K562 (cell line): ENCODE measurements around the gene PHLDB3. TPM values are rescaled to one million over a fixed set of nuclear protein-coding genes. Genes with fewer than 3 reads are reported as not detected.

Experiments
- GTF2E2 ChIP-seq: fragments of 200-800 bp; sonication (Bioruptor generic); IDR thresholded peaks from 2 replicates; pipeline ENCODE4 v1.6.1; 2016; ENCODE audit warnings: missing genetic modification characterization, missing compliant biosample characterization
- HNRNPL ChIP-seq: fragments of 200-400 bp; formaldehyde crosslinking; IDR thresholded peaks from 2 replicates; pipeline ENCODE4 v1.6.1; 2017; ENCODE audit warnings: low read depth, mild to moderate bottlenecking, low read length
- PKNOX1 ChIP-seq: fragments of 450-650 bp; IDR thresholded peaks from 2 replicates; pipeline ENCODE4 v1.6.1; 2016
- POLR2G ChIP-seq: fragments of 200-400 bp; formaldehyde crosslinking; IDR thresholded peaks from 2 replicates; pipeline ENCODE4 v1.6.1; 2017; ENCODE audit warnings: low read depth, mild to moderate bottlenecking, antibody characterized with exemption, low read length, moderate library complexity
- SAP30 ChIP-seq: fragments of 200-600 bp; sonication (generic); IDR thresholded peaks from 2 replicates; pipeline ENCODE4 v1.6.1; 2012; ENCODE audit warnings: borderline replicate concordance, low read depth, mild to moderate bottlenecking, moderate library complexity, low read length, control low read depth, inconsistent platforms; ENCODE audit not compliant: insufficient read depth, poor library complexity, severe bottlenecking
- SMAD2 ChIP-seq: fragments of 150-350 bp; IDR thresholded peaks from 2 replicates; pipeline ENCODE4 v1.6.1; 2014; ENCODE audit warnings: low read depth, mild to moderate bottlenecking, low read length
- SMAD3 ChIP-seq: fragments of 450-650 bp; formaldehyde crosslinking; conservative IDR thresholded peaks from 2 replicates; pipeline ENCODE4 v1.4.0; 2020; ENCODE audit warnings: mild to moderate bottlenecking
- SREBF2 ChIP-seq: sonication (generic); formaldehyde crosslinking; IDR thresholded peaks from 2 replicates; pipeline ENCODE4 v1.4.0; 2020; ENCODE audit warnings: mild to moderate bottlenecking, missing genetic modification reagents
- SRSF7 ChIP-seq: fragments of 200-400 bp; formaldehyde crosslinking; optimal IDR thresholded peaks from 2 replicates; pipeline ENCODE3; 2017; ENCODE audit warnings: mild to moderate bottlenecking, low read depth, low read length
- TSC22D4 ChIP-seq: fragments of 450-650 bp; IDR thresholded peaks from 2 replicates; pipeline ENCODE4 v1.6.1; 2016; ENCODE audit warnings: missing genetic modification characterization, missing biosample characterization, control low read depth
- polyA plus RNA-seq, 8 experiments: library from polyadenylated mRNA; depleted of rRNA in 4 of 8; stranded (reverse) in 5 of 8; unstranded in 3 of 8; fragments of >200 nt; fragmentation: Nextera tagmentation in 2 of 8; fragmentation: Illumina TruSeq in 1 of 8; extraction: Ambion mirVana in 2 of 8; extraction: Trizol in 1 of 8; gene quantifications; 2 replicates each; pipeline versions ENCODE4 v1.2.1 to v1.2.3, GENCODE V29; 2011 to 2014; ENCODE audit warnings: inconsistent platforms in 1 of 8, missing spikeins in 1 of 8
- total RNA-seq, 7 experiments: library from RNA; depleted of rRNA in 6 of 7; stranded (reverse); fragments of >200 nt in 6 of 7; fragmentation: Illumina TruSeq in 2 of 7; extraction: Trizol in 2 of 7; gene quantifications; 2 replicates each; pipeline versions ENCODE4 v1.2.1 to v1.2.3, GENCODE V29; 2011 to 2021; ENCODE audit warnings: low replicate concordance in 1 of 7
- TF ChIP-seq, protein P1 (sequence below), 2 experiments: fragments of 250-450 bp in 1 of 2; fragments of 450-650 bp in 1 of 2; sonication (Bioruptor Pico) in 1 of 2; IDR thresholded peaks; 2 replicates each; pipeline versions ENCODE4 v1.6.1 to v1.8.0; 2016 to 2021; ENCODE audit warnings: mild to moderate bottlenecking in 2 of 2, moderate library complexity in 2 of 2, missing compliant biosample characterization in 1 of 2, missing genetic modification characterization in 1 of 2
- TF ChIP-seq, protein P2 (sequence below): fragments of 250-450 bp; sonication (Bioruptor Pico); IDR thresholded peaks from 2 replicates; pipeline ENCODE4 v1.4.0; 2020; ENCODE audit warnings: borderline replicate concordance
- TF ChIP-seq, protein P3 (sequence below): sonication (generic); formaldehyde crosslinking; IDR thresholded peaks from 2 replicates; pipeline ENCODE4 v1.8.1; 2023; ENCODE audit warnings: mild to moderate bottlenecking, missing genetic modification reagents
- TF ChIP-seq, protein P4 (sequence below): fragments of 450-650 bp; formaldehyde crosslinking; IDR thresholded peaks from 2 replicates; pipeline ENCODE4 v1.4.0; 2022; ENCODE audit warnings: mild to moderate bottlenecking, moderate library complexity
- TF ChIP-seq, protein P5 (sequence below): fragments of 200-800 bp; sonication (Bioruptor generic); IDR thresholded peaks from 2 replicates; pipeline ENCODE4 v1.6.1; 2016; ENCODE audit warnings: missing genetic modification characterization, missing compliant biosample characterization

PHLDB3 gene
- total and polyA plus RNA-seq, 9 of the 15 experiments (the other 6 are each of a cell fraction or from before 2014, with no cell fraction given): 0.04 to 23.5 (median 3.9) TPM

DNA sequence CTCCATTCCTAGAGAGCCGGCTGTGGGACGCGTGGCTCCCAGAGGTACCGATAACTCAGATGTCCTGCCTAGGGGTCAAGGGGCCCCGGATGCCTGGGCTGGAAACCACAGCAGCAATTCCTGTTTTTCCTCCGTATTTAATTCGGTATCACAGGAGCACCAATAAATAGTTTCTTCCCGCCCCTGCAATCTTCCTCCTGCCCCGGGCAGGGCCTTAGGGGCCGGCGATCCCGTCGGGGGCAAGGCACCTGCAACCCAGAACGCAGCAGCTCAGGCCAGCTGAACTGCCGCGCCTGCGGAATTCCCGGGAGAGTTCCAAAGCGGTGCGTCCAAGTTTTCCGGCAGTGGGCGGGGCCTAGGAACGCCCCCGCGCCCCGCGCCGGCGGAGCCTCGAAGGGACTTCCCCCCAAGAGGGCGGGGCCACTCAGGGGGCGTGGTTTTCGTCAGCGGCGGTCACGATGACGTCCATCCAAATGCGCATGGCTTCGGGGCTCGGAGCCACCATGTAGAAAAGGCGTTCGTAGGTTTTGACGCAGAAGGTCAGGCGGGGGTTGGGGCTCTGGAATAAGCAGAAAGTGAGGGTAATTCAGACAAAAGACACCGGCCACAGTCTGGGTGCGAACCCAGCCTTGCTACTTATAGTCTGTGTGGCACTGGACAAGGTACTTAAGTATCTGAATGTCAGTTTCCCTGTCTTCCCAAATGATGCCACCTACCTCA is 29.4 kb downstream of the PHLDB3 start (continued):
- TF ChIP-seq, protein P1, sequence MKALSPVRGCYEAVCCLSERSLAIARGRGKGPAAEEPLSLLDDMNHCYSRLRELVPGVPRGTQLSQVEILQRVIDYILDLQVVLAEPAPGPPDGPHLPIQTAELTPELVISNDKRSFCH (CRISPR knock-in tag; IDR thresholded peaks at IDR 0.05): no peak
- TF ChIP-seq, protein P1 (tag; IDR thresholded peaks at IDR 0.05): peak; percentile 4; the same call in 1 of the 2 replicates
- TF ChIP-seq, protein P2, sequence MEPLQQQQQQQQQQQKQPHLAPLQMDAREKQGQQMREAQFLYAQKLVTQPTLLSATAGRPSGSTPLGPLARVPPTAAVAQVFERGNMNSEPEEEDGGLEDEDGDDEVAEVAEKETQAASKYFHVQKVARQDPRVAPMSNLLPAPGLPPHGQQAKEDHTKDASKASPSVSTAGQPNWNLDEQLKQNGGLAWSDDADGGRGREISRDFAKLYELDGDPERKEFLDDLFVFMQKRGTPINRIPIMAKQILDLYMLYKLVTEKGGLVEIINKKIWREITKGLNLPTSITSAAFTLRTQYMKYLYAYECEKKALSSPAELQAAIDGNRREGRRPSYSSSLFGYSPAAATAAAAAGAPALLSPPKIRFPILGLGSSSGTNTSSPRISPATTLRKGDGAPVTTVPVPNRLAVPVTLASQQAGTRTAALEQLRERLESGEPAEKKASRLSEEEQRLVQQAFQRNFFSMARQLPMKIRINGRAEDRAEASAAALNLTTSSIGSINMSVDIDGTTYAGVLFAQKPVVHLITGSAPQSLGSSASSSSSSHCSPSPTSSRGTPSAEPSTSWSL: no peak
- TF ChIP-seq, protein P3, sequence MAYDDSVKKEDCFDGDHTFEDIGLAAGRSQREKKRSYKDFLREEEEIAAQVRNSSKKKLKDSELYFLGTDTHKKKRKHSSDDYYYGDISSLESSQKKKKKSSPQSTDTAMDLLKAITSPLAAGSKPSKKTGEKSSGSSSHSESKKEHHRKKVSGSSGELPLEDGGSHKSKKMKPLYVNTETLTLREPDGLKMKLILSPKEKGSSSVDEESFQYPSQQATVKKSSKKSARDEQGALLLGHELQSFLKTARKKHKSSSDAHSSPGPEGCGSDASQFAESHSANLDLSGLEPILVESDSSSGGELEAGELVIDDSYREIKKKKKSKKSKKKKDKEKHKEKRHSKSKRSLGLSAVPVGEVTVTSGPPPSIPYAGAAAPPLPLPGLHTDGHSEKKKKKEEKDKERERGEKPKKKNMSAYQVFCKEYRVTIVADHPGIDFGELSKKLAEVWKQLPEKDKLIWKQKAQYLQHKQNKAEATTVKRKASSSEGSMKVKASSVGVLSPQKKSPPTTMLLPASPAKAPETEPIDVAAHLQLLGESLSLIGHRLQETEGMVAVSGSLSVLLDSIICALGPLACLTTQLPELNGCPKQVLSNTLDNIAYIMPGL (CRISPR knock-in tag): no peak
- TF ChIP-seq SRSF7 (no peak), POLR2G (peak; percentile 82), HNRNPL (no peak), GTF2E2 (tag) (no peak), SREBF2 (CRISPR knock-in tag) (no peak), SMAD2 (no peak), SAP30 (no peak), PKNOX1 (peak; percentile 95), SMAD3 (CRISPR knock-in tag) (no peak), TSC22D4 (tag) (no peak)
- TF ChIP-seq, protein P4, sequence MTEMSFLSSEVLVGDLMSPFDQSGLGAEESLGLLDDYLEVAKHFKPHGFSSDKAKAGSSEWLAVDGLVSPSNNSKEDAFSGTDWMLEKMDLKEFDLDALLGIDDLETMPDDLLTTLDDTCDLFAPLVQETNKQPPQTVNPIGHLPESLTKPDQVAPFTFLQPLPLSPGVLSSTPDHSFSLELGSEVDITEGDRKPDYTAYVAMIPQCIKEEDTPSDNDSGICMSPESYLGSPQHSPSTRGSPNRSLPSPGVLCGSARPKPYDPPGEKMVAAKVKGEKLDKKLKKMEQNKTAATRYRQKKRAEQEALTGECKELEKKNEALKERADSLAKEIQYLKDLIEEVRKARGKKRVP (CRISPR knock-in tag): no peak
- TF ChIP-seq, protein P5, sequence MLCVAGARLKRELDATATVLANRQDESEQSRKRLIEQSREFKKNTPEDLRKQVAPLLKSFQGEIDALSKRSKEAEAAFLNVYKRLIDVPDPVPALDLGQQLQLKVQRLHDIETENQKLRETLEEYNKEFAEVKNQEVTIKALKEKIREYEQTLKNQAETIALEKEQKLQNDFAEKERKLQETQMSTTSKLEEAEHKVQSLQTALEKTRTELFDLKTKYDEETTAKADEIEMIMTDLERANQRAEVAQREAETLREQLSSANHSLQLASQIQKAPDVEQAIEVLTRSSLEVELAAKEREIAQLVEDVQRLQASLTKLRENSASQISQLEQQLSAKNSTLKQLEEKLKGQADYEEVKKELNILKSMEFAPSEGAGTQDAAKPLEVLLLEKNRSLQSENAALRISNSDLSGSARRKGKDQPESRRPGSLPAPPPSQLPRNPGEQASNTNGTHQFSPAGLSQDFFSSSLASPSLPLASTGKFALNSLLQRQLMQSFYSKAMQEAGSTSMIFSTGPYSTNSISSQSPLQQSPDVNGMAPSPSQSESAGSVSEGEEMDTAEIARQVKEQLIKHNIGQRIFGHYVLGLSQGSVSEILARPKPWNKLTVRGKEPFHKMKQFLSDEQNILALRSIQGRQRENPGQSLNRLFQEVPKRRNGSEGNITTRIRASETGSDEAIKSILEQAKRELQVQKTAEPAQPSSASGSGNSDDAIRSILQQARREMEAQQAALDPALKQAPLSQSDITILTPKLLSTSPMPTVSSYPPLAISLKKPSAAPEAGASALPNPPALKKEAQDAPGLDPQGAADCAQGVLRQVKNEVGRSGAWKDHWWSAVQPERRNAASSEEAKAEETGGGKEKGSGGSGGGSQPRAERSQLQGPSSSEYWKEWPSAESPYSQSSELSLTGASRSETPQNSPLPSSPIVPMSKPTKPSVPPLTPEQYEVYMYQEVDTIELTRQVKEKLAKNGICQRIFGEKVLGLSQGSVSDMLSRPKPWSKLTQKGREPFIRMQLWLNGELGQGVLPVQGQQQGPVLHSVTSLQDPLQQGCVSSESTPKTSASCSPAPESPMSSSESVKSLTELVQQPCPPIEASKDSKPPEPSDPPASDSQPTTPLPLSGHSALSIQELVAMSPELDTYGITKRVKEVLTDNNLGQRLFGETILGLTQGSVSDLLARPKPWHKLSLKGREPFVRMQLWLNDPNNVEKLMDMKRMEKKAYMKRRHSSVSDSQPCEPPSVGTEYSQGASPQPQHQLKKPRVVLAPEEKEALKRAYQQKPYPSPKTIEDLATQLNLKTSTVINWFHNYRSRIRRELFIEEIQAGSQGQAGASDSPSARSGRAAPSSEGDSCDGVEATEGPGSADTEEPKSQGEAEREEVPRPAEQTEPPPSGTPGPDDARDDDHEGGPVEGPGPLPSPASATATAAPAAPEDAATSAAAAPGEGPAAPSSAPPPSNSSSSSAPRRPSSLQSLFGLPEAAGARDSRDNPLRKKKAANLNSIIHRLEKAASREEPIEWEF (CRISPR knock-in tag): no peak
